Peyer's patch (tissue), 4 donors: ENCODE measurements around the gene TMA16. TPM values are rescaled to one million over a fixed set of nuclear protein-coding genes. Genes with fewer than 3 reads are reported as not detected.

Experiments used
- DNase-seq, 3 donors: peaks; one replicate each; pipeline ENCODE4 v3.0.0-alpha.2; 2017 to 2019
- H3K27ac ChIP-seq, 4 donors: fragments of 200-600 bp; sonication (generic); one replicate each; pipeline ENCODE4 v1.5.1; 2016 to 2019
- H3K27me3 ChIP-seq, 2 donors: fragments of 200-600 bp; sonication (generic); one replicate each; pipeline ENCODE4 v1.5.1; 2019
- H3K36me3 ChIP-seq, 3 donors: fragments of 200-600 bp; sonication (generic); one replicate each; pipeline ENCODE4 v1.5.1; 2016 to 2019
- H3K4me1 ChIP-seq, 4 donors: fragments of 200-600 bp; sonication (generic); one replicate each; pipeline ENCODE4 v1.5.1; 2016 to 2019
- H3K4me3 ChIP-seq, 4 donors: fragments of 200-600 bp; sonication (generic); 1 replicate in 3 of 4; 2 replicates in 1 of 4; pipeline ENCODE4 v1.5.1; 2016 to 2019; ENCODE audit warnings: mild to moderate bottlenecking in 1 of 4
- H3K9me3 ChIP-seq, 4 donors: fragments of 200-600 bp; sonication (generic); one replicate each; pipeline ENCODE4 v1.5.1; 2016 to 2019; ENCODE audit warnings: mild to moderate bottlenecking in 1 of 4
- CTCF ChIP-seq, 6 experiments: fragments of 450-650 bp in 4 of 6; fragments of 200-600 bp in 2 of 6; sonication (generic) in 1 of 6; IDR thresholded peaks; one replicate each; pipeline ENCODE4 v1.5.1; 2017 to 2019; ENCODE audit warnings: antibody characterized with exemption in 6 of 6, mild to moderate bottlenecking in 3 of 6, moderate library complexity in 1 of 6
- POLR2A ChIP-seq, 2 donors: fragments of 450-650 bp; IDR thresholded peaks; one replicate each; pipeline ENCODE4 v1.5.1; 2017; ENCODE audit warnings: antibody characterized with exemption in 2 of 2, mild to moderate bottlenecking in 2 of 2, moderate library complexity in 2 of 2
- total RNA-seq, 4 donors: library from RNA; depleted of rRNA; stranded (reverse); fragments of >200 nt; gene quantifications; one replicate each; pipeline ENCODE4 v1.1.0, GENCODE V29; 2016

TMA16 gene
- total RNA-seq, 4 donors from 2014 or later = 6.1 to 26.4 (median 15.1) TPM

DNA sequence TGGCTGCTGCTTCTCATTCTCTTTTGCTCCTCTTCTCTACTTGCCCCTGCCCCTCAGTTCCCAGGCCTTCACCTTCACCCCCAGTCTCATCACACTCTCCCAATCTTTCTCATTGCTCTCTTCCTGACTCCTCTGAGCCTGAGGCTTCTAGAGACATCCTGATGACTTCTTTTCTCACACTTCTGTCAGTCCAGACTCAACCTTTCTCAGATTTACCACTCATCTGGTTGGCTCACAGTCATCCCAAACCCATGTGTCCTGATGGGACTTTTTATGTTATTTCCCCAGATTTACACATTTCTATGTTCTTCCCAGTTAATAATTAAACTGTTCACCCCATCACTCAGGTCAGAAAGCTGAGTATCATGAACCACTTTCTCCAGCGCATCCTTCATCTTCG lies 68.0 kb downstream of the TMA16 start:
- H3K27me3 ChIP-seq = no peaks in the 10 kb centered on the region
- DNase-seq = no peak
- no peaks in the 10 kb centered on the region for H3K36me3 ChIP-seq
- no peak for TF ChIP-seq POLR2A (IDR thresholded peaks at IDR 0.05)
- TF ChIP-seq CTCF (IDR thresholded peaks at IDR 0.05) = no peak
- H3K9me3 ChIP-seq = no peaks in the 10 kb centered on the region
- no peak overlapping the region for H3K4me3 ChIP-seq
- peaks cover 0 to 7% (median 0%) of the 10 kb centered on the region in 4 donors for H3K4me1 ChIP-seq
- no peak overlapping the region for H3K27ac ChIP-seq

GRCh38 chr4:163563592-163563991 lies 69.1 kb downstream of the TMA16 start:
- no peak for DNase-seq
- Histone ChIP-seq H3K4me3 (no peak overlapping the region), H3K4me1 (no peaks in the 10 kb centered on the region), H3K9me3 (no peaks in the 10 kb centered on the region), H3K27me3 (no peaks in the 10 kb centered on the region), H3K27ac (no peak overlapping the region), H3K36me3 (no peaks in the 10 kb centered on the region)
- TF ChIP-seq POLR2A (IDR thresholded peaks at IDR 0.05) (no peak), CTCF (IDR thresholded peaks at IDR 0.05) (no peak)

GRCh38 chr4:163564221-163564720 lies 69.8 kb downstream of the TMA16 start:
- Histone ChIP-seq H3K4me1 (no peaks in the 10 kb centered on the region), H3K4me3 (no peak overlapping the region), H3K9me3 (no peaks in the 10 kb centered on the region), H3K27ac (no peak overlapping the region), H3K27me3 (no peaks in the 10 kb centered on the region), H3K36me3 (no peaks in the 10 kb centered on the region)
- no peak for DNase-seq
- no peak for TF ChIP-seq POLR2A (IDR thresholded peaks at IDR 0.05)
- TF ChIP-seq CTCF (IDR thresholded peaks at IDR 0.05) = no peak

- Histone ChIP-seq H3K9me3 (no peaks in the 10 kb centered on the region), H3K4me3 (no peak overlapping the region), H3K27ac (peak overlapping the region in 1 of 4 donors; percentile 27), H3K36me3 (no peaks in the 10 kb centered on the region), H3K4me1 (no peaks in the 10 kb centered on the region), H3K27me3 (no peaks in the 10 kb centered on the region)
- no peak for DNase-seq
- no peak for TF ChIP-seq CTCF (IDR thresholded peaks at IDR 0.05)
- no peak for TF ChIP-seq POLR2A (IDR thresholded peaks at IDR 0.05)
These were observed 71.0 kb downstream of the TMA16 start for GRCh38 chr4:163565226-163566135.

GRCh38 chr4:163566257-163566796 lies 71.8 kb downstream of the TMA16 start:
- Histone ChIP-seq H3K27me3 (no peaks in the 10 kb centered on the region), H3K4me3 (no peak overlapping the region), H3K27ac (no peak overlapping the region), H3K9me3 (no peaks in the 10 kb centered on the region), H3K4me1 (no peaks in the 10 kb centered on the region), H3K36me3 (no peaks in the 10 kb centered on the region)
- TF ChIP-seq CTCF (IDR thresholded peaks at IDR 0.05) (no peak), POLR2A (IDR thresholded peaks at IDR 0.05) (no peak)
- no peak for DNase-seq
